Left ventricle myocardium inferior (tissue), 1 donor: Measurements from ENCODE around the gene GPX5. TPM values are rescaled to one million over a fixed set of nuclear protein-coding genes. Genes with fewer than 3 reads are reported as not detected.
"Not testable (repeated sequence)": the region's sequence is repeated elsewhere in the genome, so short reads cannot be mapped to it uniquely, and the experiment has no call there.

Experiments
- DNase-seq: peaks from one replicate; pipeline ENCODE4 v3.0.0-alpha.2; 2020
- H3K27ac ChIP-seq: fragments of 200-600 bp; replicated peaks from 2 replicates; pipeline ENCODE4 v1.8.0; 2021
- H3K27me3 ChIP-seq: fragments of 200-600 bp; 2 replicates; pipeline ENCODE4 v1.8.0; 2021; ENCODE audit warnings: low read depth
- H3K36me3 ChIP-seq: fragments of 200-600 bp; 2 replicates; pipeline ENCODE4 v1.8.0; 2021
- H3K4me1 ChIP-seq: fragments of 200-600 bp; 2 replicates; pipeline ENCODE4 v1.8.0; 2021
- H3K4me3 ChIP-seq: fragments of 200-600 bp; 2 replicates; pipeline ENCODE4 v1.8.0; 2021; ENCODE audit warnings: mild to moderate bottlenecking, moderate library complexity
- H3K9me3 ChIP-seq: fragments of 200-600 bp; replicated peaks from 2 replicates; pipeline ENCODE4 v1.8.0; 2021
- intact Hi-C: fragments of 100-400 bp; cut with micrococcal nuclease; formaldehyde crosslinking; loops from one replicate; pipeline ENCODE4 v1.11.0; 2022
- total RNA-seq: library from RNA; stranded (reverse); fragmentation: NEBNext Ultra II Directional; extraction: Animal tissue kit (Norgen Biotek cat#: 25700); gene quantifications from one replicate; pipeline ENCODE4 v1.2.1, GENCODE V29; 2021
- TF ChIP-seq, protein P1 (sequence below): fragments of 200-600 bp; IDR thresholded peaks from 2 replicates; pipeline ENCODE4 v1.8.0; 2021; ENCODE audit warnings: antibody characterized with exemption, mild to moderate bottlenecking, borderline replicate concordance
- donor health status: DM: no; HTN: yes; CAD: no; lungs with severe emphysema.

GPX5 gene
- total RNA-seq, 1 donor from 2014 or later: not detected

DNA sequence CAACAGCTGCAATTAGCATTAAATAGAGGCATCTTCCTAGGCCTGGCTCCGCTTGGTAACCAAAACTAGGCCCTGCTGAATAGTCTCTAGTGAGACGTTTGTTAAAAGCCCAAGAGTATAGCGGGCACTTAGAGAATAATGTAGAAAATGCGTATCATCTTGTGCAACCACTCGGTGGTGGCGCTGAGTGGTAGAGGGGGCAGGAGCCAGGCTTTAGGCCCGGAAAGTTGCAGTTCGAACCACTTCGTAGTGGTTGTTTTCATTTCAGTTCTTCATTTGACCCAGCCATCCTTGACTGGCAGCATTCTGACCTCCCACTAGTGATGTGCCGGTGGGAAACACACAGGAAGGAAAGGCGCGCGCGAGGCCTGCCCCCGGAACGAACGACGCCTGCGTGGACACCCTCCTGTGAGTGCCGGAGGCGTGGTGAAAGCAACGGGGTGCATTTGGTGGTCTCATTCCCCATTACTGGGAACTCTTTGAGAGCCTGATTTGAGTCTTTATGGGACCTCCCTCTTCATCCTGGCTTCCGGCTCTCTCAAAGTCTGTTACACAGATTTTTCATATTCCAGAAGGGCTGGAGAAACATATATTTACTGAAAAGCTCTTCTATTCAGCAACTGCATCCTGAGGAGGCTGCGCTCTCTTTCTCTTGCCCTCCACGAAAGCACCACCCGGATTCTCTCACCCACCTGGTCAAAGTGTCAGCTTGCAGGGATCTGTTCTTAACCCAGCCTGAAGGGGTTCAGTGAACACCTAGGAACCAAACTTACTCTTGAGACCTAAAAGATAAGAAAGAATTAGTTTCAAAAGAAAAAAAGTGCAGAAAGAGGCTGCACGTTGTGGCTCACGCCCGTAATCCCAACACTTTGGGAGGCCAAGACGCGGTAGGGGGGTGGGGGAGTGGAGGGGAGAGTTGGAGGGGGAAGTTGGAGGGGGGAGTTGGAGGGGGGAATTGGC lies 18.2 kb downstream of the GPX5 start:
- peak overlapping the region; percentile 37 for H3K4me3 ChIP-seq
- intact Hi-C loops: no loop called here
- peaks cover 88% of the 10 kb centered on the region for H3K27me3 ChIP-seq
- H3K36me3 ChIP-seq: no peaks in the 10 kb centered on the region
- no peak for DNase-seq
- no peaks in the 10 kb centered on the region for H3K4me1 ChIP-seq
- TF ChIP-seq, protein P1, sequence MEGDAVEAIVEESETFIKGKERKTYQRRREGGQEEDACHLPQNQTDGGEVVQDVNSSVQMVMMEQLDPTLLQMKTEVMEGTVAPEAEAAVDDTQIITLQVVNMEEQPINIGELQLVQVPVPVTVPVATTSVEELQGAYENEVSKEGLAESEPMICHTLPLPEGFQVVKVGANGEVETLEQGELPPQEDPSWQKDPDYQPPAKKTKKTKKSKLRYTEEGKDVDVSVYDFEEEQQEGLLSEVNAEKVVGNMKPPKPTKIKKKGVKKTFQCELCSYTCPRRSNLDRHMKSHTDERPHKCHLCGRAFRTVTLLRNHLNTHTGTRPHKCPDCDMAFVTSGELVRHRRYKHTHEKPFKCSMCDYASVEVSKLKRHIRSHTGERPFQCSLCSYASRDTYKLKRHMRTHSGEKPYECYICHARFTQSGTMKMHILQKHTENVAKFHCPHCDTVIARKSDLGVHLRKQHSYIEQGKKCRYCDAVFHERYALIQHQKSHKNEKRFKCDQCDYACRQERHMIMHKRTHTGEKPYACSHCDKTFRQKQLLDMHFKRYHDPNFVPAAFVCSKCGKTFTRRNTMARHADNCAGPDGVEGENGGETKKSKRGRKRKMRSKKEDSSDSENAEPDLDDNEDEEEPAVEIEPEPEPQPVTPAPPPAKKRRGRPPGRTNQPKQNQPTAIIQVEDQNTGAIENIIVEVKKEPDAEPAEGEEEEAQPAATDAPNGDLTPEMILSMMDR: no peak
- H3K9me3 ChIP-seq: peaks cover 5% of the 10 kb centered on the region
- no peak overlapping the region for H3K27ac ChIP-seq

DNA sequence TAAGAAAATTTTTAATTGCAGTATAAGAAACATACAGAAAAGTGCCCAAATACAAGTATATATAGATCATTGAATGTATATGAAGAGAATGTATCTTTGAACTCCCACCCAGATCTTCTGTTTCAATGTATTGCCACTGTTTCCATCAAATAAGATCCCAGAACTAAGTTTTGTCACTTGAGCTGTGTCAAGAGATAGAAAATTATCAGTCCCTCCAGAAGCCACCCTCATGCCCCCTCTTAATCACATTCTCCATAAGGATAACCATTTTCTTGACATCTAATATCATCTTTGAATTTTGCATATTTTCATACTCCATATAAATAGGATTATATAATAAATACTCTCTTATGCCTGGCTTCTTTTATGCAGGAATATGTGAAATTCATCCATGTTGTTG lies 20.3 kb downstream of the GPX5 start:
- peaks cover 88% of the 10 kb centered on the region for H3K27me3 ChIP-seq
- no peak for DNase-seq

DNA sequence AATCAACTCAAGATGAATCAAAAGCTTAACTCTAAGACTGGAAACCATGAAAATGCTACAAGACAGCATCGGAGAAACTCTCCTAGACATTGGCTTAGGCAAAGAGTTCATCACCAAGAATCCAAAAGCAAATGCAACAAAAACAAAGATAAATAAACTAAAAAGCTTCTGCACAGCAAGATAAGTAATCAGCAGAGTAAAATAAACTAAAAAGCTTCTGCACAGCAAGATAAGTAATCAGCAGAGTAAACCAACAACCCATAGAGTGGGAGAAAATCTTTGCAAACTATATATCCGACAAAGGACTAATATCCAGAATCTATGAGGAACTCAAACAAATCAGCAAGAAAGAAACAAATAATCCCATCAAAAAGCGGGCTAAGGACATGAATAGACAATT lies 21.3 kb downstream of the GPX5 start:
- H3K36me3 ChIP-seq, H3K27ac ChIP-seq, H3K4me1 ChIP-seq, intact Hi-C loops, H3K4me3 ChIP-seq, DNase-seq: not testable (repeated sequence)
- peaks cover 82% of the 10 kb centered on the region for H3K27me3 ChIP-seq
- peaks cover 13% of the 10 kb centered on the region for H3K9me3 ChIP-seq

More for the DNA sequence above, 20.3 kb downstream of the GPX5 start:
- no peaks in the 10 kb centered on the region for H3K36me3 ChIP-seq
- no peak overlapping the region for H3K27ac ChIP-seq
- H3K4me1 ChIP-seq: no peaks in the 10 kb centered on the region
- peaks cover 9% of the 10 kb centered on the region for H3K9me3 ChIP-seq
- H3K4me3 ChIP-seq: no peak overlapping the region
- intact Hi-C loops: no loop called here
- TF ChIP-seq, protein P1: no peak

DNA sequence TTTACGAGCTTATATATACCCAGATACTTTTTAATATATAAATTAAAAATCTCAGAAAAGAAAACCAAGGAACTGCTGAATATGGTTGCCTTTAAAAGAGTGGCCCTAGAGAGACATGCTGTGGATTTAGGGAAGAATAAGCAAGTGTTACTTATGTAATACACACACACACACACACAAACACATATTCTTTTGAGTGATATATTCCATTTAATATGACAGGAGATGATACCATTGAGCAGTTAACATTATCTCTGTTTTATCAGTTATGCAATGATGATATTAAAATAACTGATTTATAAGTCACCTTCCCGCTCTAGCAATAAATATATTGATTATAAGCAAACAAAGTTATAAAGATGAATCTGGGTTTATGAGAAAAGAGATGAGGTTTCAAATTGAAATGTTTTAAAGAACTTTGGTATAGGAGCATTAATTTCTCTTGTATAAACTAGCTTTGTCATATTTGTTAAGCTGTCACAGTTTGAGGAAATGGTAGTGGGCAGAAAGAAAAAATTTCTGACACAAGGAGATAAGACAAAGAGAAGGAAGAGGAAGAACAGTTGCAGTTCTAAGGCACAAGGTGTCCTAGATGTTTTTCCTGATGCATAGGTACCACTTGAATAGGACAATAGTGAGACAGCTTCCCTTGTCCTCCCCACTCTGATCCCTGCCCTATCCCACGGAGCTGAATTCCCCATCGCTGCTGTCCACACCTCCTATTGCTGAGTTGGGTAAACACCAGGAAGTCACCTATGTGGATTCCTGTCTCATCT lies 26.4 kb downstream of the GPX5 start:
- no peak for DNase-seq

DNA sequence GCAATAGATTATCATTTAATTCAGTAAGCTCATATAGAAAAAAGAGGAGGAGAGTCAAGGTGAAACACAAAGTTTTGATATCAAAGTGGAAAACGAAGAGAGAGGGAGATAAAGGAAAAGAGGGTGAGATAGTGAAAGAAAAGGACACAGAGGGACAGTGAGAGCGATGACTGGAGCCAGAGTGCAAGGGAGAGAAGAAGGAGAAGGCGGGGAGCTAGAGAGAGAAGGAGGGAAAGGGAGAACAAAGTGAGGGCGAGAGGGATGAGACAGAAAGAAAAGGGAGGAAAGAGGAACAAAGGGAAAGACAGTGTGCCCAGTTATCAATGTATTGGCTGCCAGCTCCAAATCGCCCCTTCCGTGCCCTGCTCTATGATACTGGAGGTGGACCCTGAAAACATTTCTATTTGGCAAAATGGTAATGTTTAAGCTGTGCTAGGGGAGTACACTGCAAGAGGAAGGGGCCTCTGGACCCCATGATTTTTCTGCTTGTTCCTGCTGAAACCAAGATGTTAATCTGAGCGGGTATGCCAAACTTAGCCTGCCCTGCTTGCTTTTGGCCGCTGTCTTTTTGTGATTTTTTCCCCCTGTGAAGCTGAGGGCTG lies 27.8 kb downstream of the GPX5 start:
- TF ChIP-seq, protein P1: no peak
- no peak for DNase-seq
- H3K4me3 ChIP-seq: peak overlapping the region; percentile 57
- peaks cover 8% of the 10 kb centered on the region for H3K9me3 ChIP-seq
- H3K4me1 ChIP-seq: peaks cover 3% of the 10 kb centered on the region
- H3K27ac ChIP-seq: no peak overlapping the region
- H3K27me3 ChIP-seq: peaks cover 83% of the 10 kb centered on the region
- H3K36me3 ChIP-seq: no peaks in the 10 kb centered on the region
- intact Hi-C loops: no loop called here

More for the DNA sequence above, 26.4 kb downstream of the GPX5 start:
- intact Hi-C loops: no loop called here
- Histone ChIP-seq H3K27me3 (peaks cover 82% of the 10 kb centered on the region), H3K27ac (no peak overlapping the region), H3K4me3 (no peak overlapping the region), H3K4me1 (peaks cover 3% of the 10 kb centered on the region), H3K36me3 (no peaks in the 10 kb centered on the region), H3K9me3 (peaks cover 13% of the 10 kb centered on the region)
- TF ChIP-seq, protein P1: no peak
